ENCODE data around the gene MRPL44.

The MRPL44 gene

DNA sequence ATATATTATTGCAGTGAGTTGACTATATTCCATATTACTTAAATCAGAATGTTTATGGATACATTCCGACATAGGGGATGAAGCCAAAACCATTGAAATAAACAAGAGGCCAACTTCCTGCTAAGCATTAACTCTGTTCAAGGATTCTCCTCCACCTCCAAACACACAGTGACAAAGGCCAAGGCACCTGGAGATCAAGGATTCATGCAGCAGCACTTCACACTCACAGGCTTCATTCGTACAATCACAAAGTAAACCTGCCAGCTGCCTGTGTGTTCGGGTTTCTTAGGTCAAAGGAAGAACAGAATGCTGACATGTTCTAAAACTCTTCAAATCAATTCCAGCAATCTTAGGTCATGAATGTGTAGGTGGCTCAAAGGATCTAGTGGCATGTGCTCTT, 35.0 kb upstream of the MRPL44 start:
- H3K9me3 ChIP-seq (ENCODE audit: control insufficient read depth, low read length), result no peaks in the 10 kb centered on the region
- H3K27me3 ChIP-seq (replicated peaks; ENCODE audit: control insufficient read depth, insufficient read depth, low read length, poor library complexity, severe bottlenecking), result no peaks in the 10 kb centered on the region
- no peak overlapping the region for H3K4me3 ChIP-seq (ENCODE audit: insufficient read depth, low read depth, low read length, poor library complexity, severe bottlenecking)
- H3K36me3 ChIP-seq (ENCODE audit: control insufficient read depth, insufficient read depth, low read length), result peaks cover 1% of the 10 kb centered on the region
- DNase-seq, result no peak
- H3K4me1 ChIP-seq (ENCODE audit: control insufficient read depth, insufficient read depth, low read length, poor library complexity, severe bottlenecking), result no peaks in the 10 kb centered on the region
- H3K27ac ChIP-seq (ENCODE audit: insufficient read depth, low read length, poor library complexity, severe bottlenecking), result no peak overlapping the region

DNA sequence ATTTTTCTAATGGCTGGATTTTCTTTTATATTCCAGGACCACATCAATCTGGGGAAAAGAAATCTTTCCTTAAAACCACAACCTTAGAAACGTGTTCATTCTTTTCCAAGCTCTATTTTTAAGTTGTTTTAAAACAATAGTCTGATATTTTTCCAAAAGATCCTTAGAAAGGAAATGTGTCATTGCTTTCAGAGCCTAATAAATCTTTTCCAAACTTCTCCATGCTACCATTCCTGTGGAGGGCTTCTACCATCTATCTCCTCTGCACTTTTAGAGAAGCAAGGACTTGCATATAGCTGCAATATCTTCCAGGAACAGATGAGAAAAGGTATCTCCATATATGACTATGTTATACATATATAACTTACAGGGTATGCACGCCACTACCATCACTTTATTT, 33.3 kb upstream of the MRPL44 start:
- no peak for DNase-seq
- Histone ChIP-seq H3K27me3 (replicated peaks; ENCODE audit: control insufficient read depth, insufficient read depth, low read length, poor library complexity, severe bottlenecking) (no peaks in the 10 kb centered on the region), H3K27ac (ENCODE audit: insufficient read depth, low read length, poor library complexity, severe bottlenecking) (no peak overlapping the region), H3K4me3 (ENCODE audit: insufficient read depth, low read depth, low read length, poor library complexity, severe bottlenecking) (no peak overlapping the region), H3K4me1 (ENCODE audit: control insufficient read depth, insufficient read depth, low read length, poor library complexity, severe bottlenecking) (no peaks in the 10 kb centered on the region), H3K36me3 (ENCODE audit: control insufficient read depth, insufficient read depth, low read length) (no peaks in the 10 kb centered on the region), H3K9me3 (ENCODE audit: control insufficient read depth, low read length) (no peaks in the 10 kb centered on the region)

GRCh38 chr2:223925106-223925505, 32.2 kb upstream of the MRPL44 start:
- no peak for DNase-seq
- Histone ChIP-seq H3K9me3 (ENCODE audit: control insufficient read depth, low read length) (no peaks in the 10 kb centered on the region), H3K36me3 (ENCODE audit: control insufficient read depth, insufficient read depth, low read length) (no peaks in the 10 kb centered on the region), H3K4me3 (ENCODE audit: insufficient read depth, low read depth, low read length, poor library complexity, severe bottlenecking) (no peak overlapping the region), H3K27ac (ENCODE audit: insufficient read depth, low read length, poor library complexity, severe bottlenecking) (no peak overlapping the region), H3K4me1 (ENCODE audit: control insufficient read depth, insufficient read depth, low read length, poor library complexity, severe bottlenecking) (peaks cover 3% of the 10 kb centered on the region), H3K27me3 (replicated peaks; ENCODE audit: control insufficient read depth, insufficient read depth, low read length, poor library complexity, severe bottlenecking) (no peaks in the 10 kb centered on the region)

DNA sequence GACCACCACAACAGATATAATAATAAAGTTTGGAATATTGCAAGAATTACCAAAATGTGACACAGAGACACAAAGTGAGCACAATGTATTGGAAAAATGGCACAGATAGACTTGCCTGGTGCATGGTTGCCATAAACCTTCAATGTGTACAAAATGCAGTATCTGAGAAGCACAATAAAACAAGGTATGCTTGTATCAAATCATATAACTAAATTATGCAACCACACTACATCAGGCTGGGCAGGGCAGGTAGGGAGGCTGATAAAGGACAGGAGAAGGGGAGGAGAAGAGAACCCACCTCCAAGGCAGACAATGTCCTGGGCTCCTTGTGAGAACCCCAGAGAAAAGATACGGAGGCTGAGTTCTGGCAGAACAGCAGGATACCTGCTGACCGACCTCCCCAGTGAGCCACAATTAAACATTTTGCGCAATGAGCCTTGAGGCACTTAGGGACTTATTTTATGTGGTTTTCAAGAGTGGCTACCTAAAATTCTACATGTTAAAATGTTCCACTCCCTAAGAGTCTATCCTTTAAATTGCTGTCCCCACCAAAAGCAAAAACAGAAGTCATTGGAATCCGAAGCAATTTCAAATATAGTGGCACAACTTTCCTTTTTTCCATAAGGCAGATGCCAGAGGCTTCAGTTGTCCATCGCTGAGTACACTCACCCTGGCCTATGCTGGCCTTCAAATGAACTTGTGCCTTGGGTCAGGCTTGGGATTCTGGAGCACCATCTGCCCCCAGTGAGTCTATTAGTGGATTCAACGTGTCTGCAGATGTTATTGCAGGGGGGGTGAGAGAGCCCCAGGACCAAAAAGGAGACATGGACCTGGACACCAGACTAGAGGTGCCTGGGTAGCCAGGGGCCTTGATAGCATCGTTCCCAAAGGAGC, 28.9 kb upstream of the MRPL44 start:
- Histone ChIP-seq H3K36me3 (ENCODE audit: control insufficient read depth, insufficient read depth, low read length) (no peaks in the 10 kb centered on the region), H3K4me1 (ENCODE audit: control insufficient read depth, insufficient read depth, low read length, poor library complexity, severe bottlenecking) (peaks cover 11% of the 10 kb centered on the region), H3K9me3 (ENCODE audit: control insufficient read depth, low read length) (no peaks in the 10 kb centered on the region), H3K27ac (ENCODE audit: insufficient read depth, low read length, poor library complexity, severe bottlenecking) (no peak overlapping the region), H3K27me3 (replicated peaks; ENCODE audit: control insufficient read depth, insufficient read depth, low read length, poor library complexity, severe bottlenecking) (no peaks in the 10 kb centered on the region), H3K4me3 (ENCODE audit: insufficient read depth, low read depth, low read length, poor library complexity, severe bottlenecking) (no peak overlapping the region)
- DNase-seq, result no peak

GRCh38 chr2:223929571-223930102, 27.6 kb upstream of the MRPL44 start:
- DNase-seq, result peak in 1 of 3 donors; percentile 24
- H3K27ac ChIP-seq (ENCODE audit: insufficient read depth, low read length, poor library complexity, severe bottlenecking), result no peak overlapping the region
- no peaks in the 10 kb centered on the region for H3K27me3 ChIP-seq (replicated peaks; ENCODE audit: control insufficient read depth, insufficient read depth, low read length, poor library complexity, severe bottlenecking)
- no peaks in the 10 kb centered on the region for H3K36me3 ChIP-seq (ENCODE audit: control insufficient read depth, insufficient read depth, low read length)
- H3K4me3 ChIP-seq (ENCODE audit: insufficient read depth, low read depth, low read length, poor library complexity, severe bottlenecking), result peak overlapping the region; percentile 13
- peaks cover 11% of the 10 kb centered on the region for H3K4me1 ChIP-seq (ENCODE audit: control insufficient read depth, insufficient read depth, low read length, poor library complexity, severe bottlenecking)
- no peaks in the 10 kb centered on the region for H3K9me3 ChIP-seq (ENCODE audit: control insufficient read depth, low read length)

- Histone ChIP-seq H3K27ac (ENCODE audit: insufficient read depth, low read length, poor library complexity, severe bottlenecking) (no peak overlapping the region), H3K4me3 (ENCODE audit: insufficient read depth, low read depth, low read length, poor library complexity, severe bottlenecking) (peak overlapping the region; percentile 13), H3K36me3 (ENCODE audit: control insufficient read depth, insufficient read depth, low read length) (no peaks in the 10 kb centered on the region), H3K9me3 (ENCODE audit: control insufficient read depth, low read length) (no peaks in the 10 kb centered on the region), H3K4me1 (ENCODE audit: control insufficient read depth, insufficient read depth, low read length, poor library complexity, severe bottlenecking) (peaks cover 11% of the 10 kb centered on the region), H3K27me3 (replicated peaks; ENCODE audit: control insufficient read depth, insufficient read depth, low read length, poor library complexity, severe bottlenecking) (no peaks in the 10 kb centered on the region)
- DNase-seq, result no peak
Measured at GRCh38 chr2:223930103-223930976, 26.9 kb upstream of the MRPL44 start.

- no peak overlapping the region for H3K27ac ChIP-seq (ENCODE audit: insufficient read depth, low read length, poor library complexity, severe bottlenecking)
- peaks cover 14% of the 10 kb centered on the region for H3K4me1 ChIP-seq (ENCODE audit: control insufficient read depth, insufficient read depth, low read length, poor library complexity, severe bottlenecking)
- no peak for DNase-seq
Measured at GRCh38 chr2:223932816-223933800, 24.2 kb upstream of the MRPL44 start.

DNA sequence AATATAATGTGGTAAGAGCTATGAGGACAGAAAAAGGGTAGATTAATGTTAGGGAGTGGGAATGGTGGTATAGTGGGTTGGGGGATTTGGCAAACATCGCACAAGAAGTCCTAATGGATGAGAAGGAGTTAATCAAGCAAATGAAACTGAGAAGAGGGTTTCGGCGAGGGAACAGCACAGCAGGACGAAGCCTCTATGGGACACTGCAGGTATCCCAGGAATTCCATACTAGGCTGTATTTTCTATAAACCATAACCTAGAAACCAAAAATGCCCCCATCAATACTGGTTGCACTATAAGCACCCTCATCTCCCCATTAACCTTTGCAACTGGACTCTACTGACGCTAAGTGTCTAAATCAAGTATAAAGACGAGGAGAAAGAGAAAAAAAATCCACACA, 22.4 kb upstream of the MRPL44 start:
- Histone ChIP-seq H3K4me3 (ENCODE audit: insufficient read depth, low read depth, low read length, poor library complexity, severe bottlenecking) (no peak overlapping the region), H3K27ac (ENCODE audit: insufficient read depth, low read length, poor library complexity, severe bottlenecking) (no peak overlapping the region), H3K4me1 (ENCODE audit: control insufficient read depth, insufficient read depth, low read length, poor library complexity, severe bottlenecking) (peaks cover 13% of the 10 kb centered on the region), H3K36me3 (ENCODE audit: control insufficient read depth, insufficient read depth, low read length) (no peaks in the 10 kb centered on the region), H3K27me3 (replicated peaks; ENCODE audit: control insufficient read depth, insufficient read depth, low read length, poor library complexity, severe bottlenecking) (no peaks in the 10 kb centered on the region), H3K9me3 (ENCODE audit: control insufficient read depth, low read length) (no peaks in the 10 kb centered on the region)
- no peak for DNase-seq

More at GRCh38 chr2:223932816-223933800, 24.2 kb upstream of the MRPL44 start:
- no peaks in the 10 kb centered on the region for H3K27me3 ChIP-seq (replicated peaks; ENCODE audit: control insufficient read depth, insufficient read depth, low read length, poor library complexity, severe bottlenecking)
- H3K36me3 ChIP-seq (ENCODE audit: control insufficient read depth, insufficient read depth, low read length), result no peaks in the 10 kb centered on the region
- no peak overlapping the region for H3K4me3 ChIP-seq (ENCODE audit: insufficient read depth, low read depth, low read length, poor library complexity, severe bottlenecking)
- H3K9me3 ChIP-seq (ENCODE audit: control insufficient read depth, low read length), result no peaks in the 10 kb centered on the region

- DNase-seq, result no peak
- no peaks in the 10 kb centered on the region for H3K36me3 ChIP-seq (ENCODE audit: control insufficient read depth, insufficient read depth, low read length)
- H3K4me3 ChIP-seq (ENCODE audit: insufficient read depth, low read depth, low read length, poor library complexity, severe bottlenecking), result no peak overlapping the region
- H3K27me3 ChIP-seq (replicated peaks; ENCODE audit: control insufficient read depth, insufficient read depth, low read length, poor library complexity, severe bottlenecking), result no peaks in the 10 kb centered on the region
- H3K4me1 ChIP-seq (ENCODE audit: control insufficient read depth, insufficient read depth, low read length, poor library complexity, severe bottlenecking), result peaks cover 6% of the 10 kb centered on the region
- H3K9me3 ChIP-seq (ENCODE audit: control insufficient read depth, low read length), result no peaks in the 10 kb centered on the region
- H3K27ac ChIP-seq (ENCODE audit: insufficient read depth, low read length, poor library complexity, severe bottlenecking), result no peak overlapping the region
Measured at GRCh38 chr2:223935459-223936125, 21.7 kb upstream of the MRPL44 start.
